ENCODE data around the gene CRYL1. TPM values are rescaled to one million over a fixed set of nuclear protein-coding genes. Genes with fewer than 3 reads are reported as not detected.

Gene CRYL1
- total and polyA plus RNA-seq, 2 of the 4 experiments (the other 2 are of a cell fraction): 11.7 to 16.4 TPM

- Histone ChIP-seq H3K4ac (ENCODE audit: low read depth, low read length) (no peak overlapping the region), H3K9me3 (ENCODE audit: control insufficient read depth, insufficient read depth, low read length) (no peaks in the 10 kb centered on the region), H3K4me3 (ENCODE audit: insufficient read depth, low read depth, low read length) (no peak overlapping the region), H3K4me1 (ENCODE audit: control insufficient read depth, insufficient read depth, low read length) (peaks cover 3% of the 10 kb centered on the region; the same call in 1 of the 2 replicates), H3K18ac (ENCODE audit: low read depth, low read length) (no peak overlapping the region), H2AK5ac (ENCODE audit: low read depth, low read length) (no peak overlapping the region), H2AK9ac (replicated peaks; ENCODE audit: low read depth, low read length, poor library complexity) (no peak overlapping the region), H2BK5ac (ENCODE audit: low read depth, low read length, poor library complexity, severe bottlenecking) (no peak overlapping the region), H2BK15ac (ENCODE audit: low read depth, low read length) (no peak overlapping the region), H4K20me1 (ENCODE audit: insufficient read depth, low read length) (no peaks in the 10 kb centered on the region), H3K9me1 (ENCODE audit: insufficient read depth, low read length) (peaks cover 2% of the 10 kb centered on the region), H2AFZ (replicated peaks; ENCODE audit: low read length, poor library complexity) (no peak overlapping the region), H4K5ac (ENCODE audit: low read depth, low read length) (no peak overlapping the region), H3K14ac (replicated peaks; ENCODE audit: low read depth, low read length) (no peak overlapping the region), H3K27me3 (ENCODE audit: control insufficient read depth, insufficient read depth, low read length) (peaks cover 9% of the 10 kb centered on the region; the same call in 1 of the 2 replicates), H2BK120ac (ENCODE audit: low read depth, low read length) (no peak overlapping the region), H4K8ac (ENCODE audit: low read depth in 2 of 2, low read length in 2 of 2) (no peak overlapping the region), H3K56ac (ENCODE audit: extremely low read depth, insufficient read depth, low read length) (no peak overlapping the region), H4K91ac (ENCODE audit: insufficient read depth, low read depth, low read length) (no peak overlapping the region), H3K36me3 (ENCODE audit: control insufficient read depth, insufficient read depth, low read length) (no peaks in the 10 kb centered on the region), H3K9ac (ENCODE audit: low read depth, low read length) (no peak overlapping the region), H3K4me2 (ENCODE audit: low read depth, low read length) (no peak overlapping the region), H2BK20ac (ENCODE audit: low read depth, low read length) (no peak overlapping the region), H3K79me1 (ENCODE audit: low read depth in 1 of 2, low read length in 2 of 2) (no peaks in the 10 kb centered on the region), H3K23ac (ENCODE audit: low read depth, low read length) (no peak overlapping the region), H3K27ac (ENCODE audit: insufficient read depth, low read length) (no peak overlapping the region)
- DNase-seq: no peak
- ChIA-PET POLR2A (ENCODE audit: unreplicated experiment) (no interaction called here), CTCF (no interaction called here)
- BruUV-seq (replicated peaks): no TSS peak
- dilution Hi-C loops (cut with HindIII; ENCODE audit: low sequenced_read_pairs, unreplicated experiment) (no loop called here), in situ Hi-C loops (cut with MboI; ENCODE audit: low sequenced_read_pairs) (no loop called here), intact Hi-C loops (cut with micrococcal nuclease) (no loop called here)
- no peak for TF ChIP-seq BHLHE40 (IDR thresholded peaks at IDR 0.05; ENCODE audit: low read depth, low read length)
- TF ChIP-seq RAD21 (IDR thresholded peaks at IDR 0.05; ENCODE audit: low read length): no peak
- no peak for TF ChIP-seq CEBPB (IDR thresholded peaks at IDR 0.05; ENCODE audit: low read depth, low read length)
- TF ChIP-seq SMC3 (IDR thresholded peaks at IDR 0.05; ENCODE audit: low read depth, low read length): no peak
- no peak for TF ChIP-seq CTCF (conservative IDR thresholded peaks at IDR 0.05; ENCODE audit: low read depth, low read length)
- TF ChIP-seq USF2 (IDR thresholded peaks at IDR 0.05; ENCODE audit: low read depth, low read length): no peak
- TF ChIP-seq FOS (IDR thresholded peaks at IDR 0.05; ENCODE audit: low read depth, low read length): no peak
- no peak for TF ChIP-seq CHD1 (IDR thresholded peaks at IDR 0.05; ENCODE audit: low read depth, low read length)
- no peak for TF ChIP-seq POLR2A (IDR thresholded peaks at IDR 0.05; ENCODE audit: low read depth, low read length)
- no peak for TF ChIP-seq NFE2L2 (IDR thresholded peaks at IDR 0.05; ENCODE audit: low read depth, low read length)
- no peak for TF ChIP-seq MAZ (IDR thresholded peaks at IDR 0.05; ENCODE audit: borderline replicate concordance, low read depth, low read length)
- no peak for TF ChIP-seq ELK1 (IDR thresholded peaks at IDR 0.05; ENCODE audit: borderline replicate concordance, low read depth, low read length)
- TF ChIP-seq RCOR1 (IDR thresholded peaks at IDR 0.05; ENCODE audit: insufficient replicate concordance, low read length): no peak
- no peak for TF ChIP-seq RFX5 (IDR thresholded peaks at IDR 0.05; ENCODE audit: low read depth, low read length)
- TF ChIP-seq MAFK (IDR thresholded peaks at IDR 0.05; ENCODE audit: low read depth, low read length): no peak
- no peak for TF ChIP-seq MXI1 (IDR thresholded peaks at IDR 0.05; ENCODE audit: borderline replicate concordance, low read depth, low read length)
- WGBS, 2 experiments (ENCODE audit: extremely low coverage in 2 of 2, insufficient read length in 1 of 2): no CpG with 5 or more reads among the region's 5 CpGs
- no peak for ATAC-seq (ENCODE audit: low read depth)
Measured at GRCh38 chr13:20397896-20398295, 127.8 kb downstream of the CRYL1 start.
